OCI-LY7 (cell line): ENCODE data around the gene MYRFL. TPM values are rescaled to one million over a fixed set of nuclear protein-coding genes. Genes with fewer than 3 reads are reported as not detected.

Source experiments
- BruUV-seq: library from RNA; stranded (reverse); fragments of 400-500 nt; replicated peaks from 2 replicates; lab custom pipeline; 2021; lab: Mats Ljungman, UMichigan
- CTCF ChIA-PET: fragments of 300-600 bp; sonication (Branson Sonifier 250); formaldehyde crosslinking; loops from one replicate; lab custom pipeline; 2022; ENCODE audit warnings: antibody characterized with exemption; ENCODE audit not compliant: unreplicated experiment; lab: Charles Lee
- POLR2A ChIA-PET: fragments of 300-600 bp; sonication (Branson Sonifier 250); formaldehyde crosslinking; loops from one replicate; lab custom pipeline; 2022; ENCODE audit warnings: antibody characterized with exemption; lab: Charles Lee
- DNase-seq: peaks from one replicate; pipeline ENCODE4 v3.0.0-alpha.2; 2015; ENCODE audit warnings: low spot score
- H2AFZ ChIP-seq: fragments of 200-600 bp; sonication (generic), shearing (Covaris generic); 2 replicates; pipeline ENCODE4 v1.6.1; 2014; ENCODE audit warnings: mild to moderate bottlenecking, antibody characterized with exemption, low read length, moderate library complexity
- H3K27ac ChIP-seq: fragments of 200-600 bp; sonication (generic); 2 replicates; pipeline ENCODE4 v1.5.1; 2014; ENCODE audit warnings: mixed run types, low read depth, mild to moderate bottlenecking, moderate library complexity, low read length, inconsistent platforms; ENCODE audit not compliant: poor library complexity, severe bottlenecking
- H3K36me3 ChIP-seq: fragments of 200-600 bp; sonication (generic); 2 replicates; pipeline ENCODE4 v1.6.1; 2014; ENCODE audit warnings: mild to moderate bottlenecking, antibody characterized with exemption, low read length, moderate library complexity, mixed read lengths; ENCODE audit not compliant: insufficient read depth
- H3K4me1 ChIP-seq: fragments of 200-600 bp; sonication (generic); 2 replicates; pipeline ENCODE4 v1.5.1; 2014; ENCODE audit warnings: mild to moderate bottlenecking, low read length; ENCODE audit not compliant: insufficient read depth, poor library complexity, severe bottlenecking
- H3K4me2 ChIP-seq: fragments of 200-600 bp; sonication (generic); 2 replicates; pipeline ENCODE4 v1.6.1; 2014; ENCODE audit warnings: mild to moderate bottlenecking, low read length
- H3K4me3 ChIP-seq: fragments of 200-600 bp; sonication (generic); 2 replicates; pipeline ENCODE4 v1.5.1; 2014; ENCODE audit warnings: mild to moderate bottlenecking, low read depth, low read length; ENCODE audit not compliant: poor library complexity, severe bottlenecking
- H3K79me2 ChIP-seq: fragments of 200-600 bp; sonication (generic); 2 replicates; pipeline ENCODE4 v1.6.1; 2016; ENCODE audit warnings: low read depth, mild to moderate bottlenecking, low read length, moderate library complexity, mixed read lengths; ENCODE audit not compliant: insufficient read depth
- H3K9me2 ChIP-seq: fragments of 200-600 bp; sonication (generic); 2 replicates; pipeline ENCODE4 v1.6.1; 2016; ENCODE audit warnings: mild to moderate bottlenecking, low read length, mixed read lengths; ENCODE audit not compliant: insufficient read depth
- H3K9me3 ChIP-seq: fragments of 200-600 bp; sonication (generic); 2 replicates; pipeline ENCODE4 v1.6.1; 2014; ENCODE audit warnings: mild to moderate bottlenecking, mixed run types, low read length, mixed read lengths
- H4K20me1 ChIP-seq: fragments of 200-600 bp; sonication (generic); 2 replicates; pipeline ENCODE4 v1.6.1; 2014; ENCODE audit warnings: mild to moderate bottlenecking, antibody characterized with exemption, low read length, moderate library complexity, mixed read lengths; ENCODE audit not compliant: insufficient read depth
- EZH2phosphoT487 ChIP-seq: fragments of 200-600 bp; sonication (generic); IDR thresholded peaks from 2 replicates; pipeline ENCODE4 v1.6.1; 2018; ENCODE audit warnings: low read depth, borderline replicate concordance, mild to moderate bottlenecking, mixed run types, antibody characterized with exemption, low read length, moderate library complexity, mixed read lengths
- intact Hi-C: fragments of 100-400 bp; cut with micrococcal nuclease; formaldehyde crosslinking; loops from one replicate; pipeline ENCODE4 v1.10.0; 2022; ENCODE audit not compliant: unreplicated experiment
- total RNA-seq, 2 experiments: library from RNA; depleted of rRNA in 1 of 2; stranded (reverse); fragments of >200 nt in 1 of 2; shearing (Covaris generic) in 1 of 2; gene quantifications; 2 replicates each; pipeline ENCODE4 v1.2.3, GENCODE V29; 2014 to 2022
- TF ChIP-seq, protein P1 (sequence below): fragments of 200-600 bp; sonication (generic); conservative IDR thresholded peaks from 2 replicates; pipeline ENCODE4 v1.5.1; 2014; ENCODE audit warnings: mild to moderate bottlenecking, antibody characterized with exemption, low read length, moderate library complexity, mixed read lengths

Gene MYRFL
- total RNA-seq, 2 experiments from 2014 or later: 0.41 TPM; not detected in 1

- intact Hi-C loops: no loop called here
- Histone ChIP-seq H3K9me2 (no peaks in the 10 kb centered on the region), H3K4me2 (no peak overlapping the region), H3K36me3 (no peaks in the 10 kb centered on the region), H2AFZ (peak overlapping the region; percentile 18; the same call in 1 of the 2 replicates), H3K4me1 (peaks cover 7% of the 10 kb centered on the region), H3K27ac (no peak overlapping the region), H3K4me3 (no peak overlapping the region), H4K20me1 (no peaks in the 10 kb centered on the region), H3K9me3 (no peaks in the 10 kb centered on the region), H3K79me2 (no peaks in the 10 kb centered on the region)
- TF ChIP-seq, protein P1, sequence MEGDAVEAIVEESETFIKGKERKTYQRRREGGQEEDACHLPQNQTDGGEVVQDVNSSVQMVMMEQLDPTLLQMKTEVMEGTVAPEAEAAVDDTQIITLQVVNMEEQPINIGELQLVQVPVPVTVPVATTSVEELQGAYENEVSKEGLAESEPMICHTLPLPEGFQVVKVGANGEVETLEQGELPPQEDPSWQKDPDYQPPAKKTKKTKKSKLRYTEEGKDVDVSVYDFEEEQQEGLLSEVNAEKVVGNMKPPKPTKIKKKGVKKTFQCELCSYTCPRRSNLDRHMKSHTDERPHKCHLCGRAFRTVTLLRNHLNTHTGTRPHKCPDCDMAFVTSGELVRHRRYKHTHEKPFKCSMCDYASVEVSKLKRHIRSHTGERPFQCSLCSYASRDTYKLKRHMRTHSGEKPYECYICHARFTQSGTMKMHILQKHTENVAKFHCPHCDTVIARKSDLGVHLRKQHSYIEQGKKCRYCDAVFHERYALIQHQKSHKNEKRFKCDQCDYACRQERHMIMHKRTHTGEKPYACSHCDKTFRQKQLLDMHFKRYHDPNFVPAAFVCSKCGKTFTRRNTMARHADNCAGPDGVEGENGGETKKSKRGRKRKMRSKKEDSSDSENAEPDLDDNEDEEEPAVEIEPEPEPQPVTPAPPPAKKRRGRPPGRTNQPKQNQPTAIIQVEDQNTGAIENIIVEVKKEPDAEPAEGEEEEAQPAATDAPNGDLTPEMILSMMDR: no peak
- TF ChIP-seq EZH2phosphoT487: no peak
- BruUV-seq: no TSS peak
- CTCF ChIA-PET: no interaction called here
- POLR2A ChIA-PET: interaction anchor here (0.7 to 1.2 kb wide), 3 partner anchors 11 to 34 kb away, joined by 3 to 6 read pairs (median 4); no protein-coding TSS in a partner anchor
- DNase-seq: no peak
Measured at GRCh38 chr12:69998922-69999321, 173.9 kb downstream of the MYRFL start.

DNA sequence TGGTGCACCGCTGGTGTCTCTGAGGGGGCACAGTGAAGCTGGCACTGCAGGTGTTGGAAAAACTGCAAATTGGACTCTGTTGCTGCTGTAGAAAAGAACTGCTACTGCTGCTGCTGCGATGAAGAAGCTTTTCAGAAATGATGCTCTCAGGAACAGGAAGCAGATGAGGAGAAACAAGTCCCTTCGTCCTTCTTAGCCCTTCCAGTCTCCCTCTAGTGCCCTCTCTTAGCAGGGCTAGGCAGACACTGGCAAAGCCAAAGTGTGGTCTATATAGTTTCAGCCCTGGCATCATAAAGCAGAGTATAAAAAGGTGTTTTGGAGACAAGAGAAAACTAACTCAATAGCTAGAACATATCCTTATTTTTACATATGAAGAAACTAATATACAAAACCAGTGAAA lies 174.5 kb downstream of the MYRFL start:
- POLR2A ChIA-PET: interaction anchor here (0.5 to 1.2 kb wide), 3 partner anchors 15 to 69 kb away, joined by 3 read pairs; no protein-coding TSS in a partner anchor

More for the DNA sequence above, 174.5 kb downstream of the MYRFL start:
- no TSS peak for BruUV-seq
- Histone ChIP-seq H3K27ac (no peak overlapping the region), H3K9me2 (no peaks in the 10 kb centered on the region), H3K9me3 (no peaks in the 10 kb centered on the region), H2AFZ (peak overlapping the region; percentile 18), H3K36me3 (no peaks in the 10 kb centered on the region), H3K4me3 (no peak overlapping the region), H3K79me2 (no peaks in the 10 kb centered on the region), H3K4me1 (peaks cover 7% of the 10 kb centered on the region), H3K4me2 (peak overlapping the region; percentile 32; the same call in 1 of the 2 replicates), H4K20me1 (no peaks in the 10 kb centered on the region)
- CTCF ChIA-PET: interaction anchor here (0.7 to 0.9 kb wide), 2 partner anchors 95 to 439 kb away, joined by 3 read pairs; no protein-coding TSS in a partner anchor
- DNase-seq: peak; percentile 6
- TF ChIP-seq, protein P1: peak; percentile 24; the same call in 1 of the 2 replicates
- no peak for TF ChIP-seq EZH2phosphoT487
- intact Hi-C loops: no loop called here
